Fibroblast of skin of abdomen (primary cell): Measurements from ENCODE around the gene C19orf33. TPM values are rescaled to one million over a fixed set of nuclear protein-coding genes. Genes with fewer than 3 reads are reported as not detected.
A peak's percentile ranks its signal among the peaks of the same experiment; 100 is the strongest.
"Not testable (repeated sequence)": the region's sequence is repeated elsewhere in the genome, so short reads cannot be mapped to it uniquely, and the experiment has no call there.

Experiments used
- DNase-seq: peaks from one replicate; pipeline ENCODE4 v3.0.0-alpha.2; 2013
- polyA plus RNA-seq, 2 experiments: library from polyadenylated mRNA; unstranded; fragments of 120-200 nt; gene quantifications; one replicate each; pipeline ENCODE4 v1.2.1, GENCODE V29; 2013; ENCODE audit not compliant: insufficient read length in 2 of 2

Gene C19orf33
- polyA plus RNA-seq (2013, experiment 1 of 2; ENCODE audit: insufficient read length): 0.28 TPM
- not detected for polyA plus RNA-seq (2013, experiment 2 of 2; ENCODE audit: insufficient read length)

GRCh38 chr19:38303517-38304351 lies at the start of gene C19orf33:
Gene C19orf33 (plus strand): TSS chr19:38304251. CDS start chr19:38304262, 11 bp downstream.
- no peak for DNase-seq

- DNase-seq: no peak
These were observed 48.6 kb upstream of the C19orf33 start for GRCh38 chr19:38255383-38256014.

GRCh38 chr19:38261942-38262341 lies 42.1 kb upstream of the C19orf33 start:
- not testable (repeated sequence) for DNase-seq

GRCh38 chr19:38262585-38263268 lies 41.3 kb upstream of the C19orf33 start:
- DNase-seq: no peak

- peak; percentile 77 for DNase-seq
These were observed 40.2 kb upstream of the C19orf33 start for GRCh38 chr19:38263689-38264485.

- no peak for DNase-seq
These were observed 39.4 kb upstream of the C19orf33 start, which contains the start of gene SPINT2 for GRCh38 chr19:38264486-38265212. Gene SPINT2 (plus strand): TSS chr19:38264573. CDS start chr19:38264893, 320 bp downstream.

- DNase-seq: no peak
These were observed 38.7 kb upstream of the C19orf33 start for GRCh38 chr19:38265213-38265861.

- DNase-seq: no peak
These were observed 38.1 kb upstream of the C19orf33 start for GRCh38 chr19:38265921-38266429.

- DNase-seq: peak; percentile 31
These were observed 37.0 kb upstream of the C19orf33 start for GRCh38 chr19:38266981-38267597.

- DNase-seq: no peak
These were observed 36.1 kb upstream of the C19orf33 start for GRCh38 chr19:38267761-38268483.

GRCh38 chr19:38268539-38268938 lies 35.5 kb upstream of the C19orf33 start:
- no peak for DNase-seq

GRCh38 chr19:38270587-38271167 lies 33.4 kb upstream of the C19orf33 start:
- no peak for DNase-seq

- no peak for DNase-seq
These were observed 30.6 kb upstream of the C19orf33 start for GRCh38 chr19:38273499-38273898.

GRCh38 chr19:38274739-38275138 lies 29.3 kb upstream of the C19orf33 start:
- no peak for DNase-seq

- no peak for DNase-seq
These were observed 27.0 kb upstream of the C19orf33 start for GRCh38 chr19:38276942-38277517.

- DNase-seq: no peak
These were observed 26.5 kb upstream of the C19orf33 start for GRCh38 chr19:38277549-38277948.

GRCh38 chr19:38277969-38278680 lies 25.9 kb upstream of the C19orf33 start:
- DNase-seq: peak; percentile 48

GRCh38 chr19:38278751-38279150 lies 25.3 kb upstream of the C19orf33 start:
- no peak for DNase-seq
